Measurements from ENCODE around the gene PLA2G12B.
"Not testable (repeated sequence)": the region's sequence is repeated elsewhere in the genome, so short reads cannot be mapped to it uniquely, and the experiment has no call there.

The PLA2G12B gene

DNA sequence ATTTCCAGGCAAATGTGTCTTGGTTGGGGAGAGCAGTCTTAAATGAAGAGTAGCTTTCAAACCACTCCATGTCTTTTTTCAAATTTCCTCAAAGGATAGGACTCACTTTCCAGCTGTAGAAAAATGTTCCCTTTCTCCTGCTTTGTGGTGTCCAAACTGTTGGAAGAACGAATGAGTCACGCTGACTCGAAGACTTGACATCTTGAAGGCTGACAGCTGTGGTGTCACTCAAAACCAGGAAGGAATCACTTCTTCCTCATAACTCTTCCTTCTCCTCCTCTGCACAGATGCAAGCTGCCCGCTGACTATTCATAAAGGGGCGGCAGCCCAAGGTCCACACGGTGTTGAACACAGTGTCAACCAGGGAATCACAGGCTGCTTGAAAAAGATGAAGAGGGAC is 19.2 kb downstream of the PLA2G12B start:
- DNase-seq (ENCODE audit: low read depth): no peak

GRCh38 chr10:72932259-72933015 is 22.2 kb downstream of the PLA2G12B start:
- no peak for DNase-seq (ENCODE audit: low read depth)

DNA sequence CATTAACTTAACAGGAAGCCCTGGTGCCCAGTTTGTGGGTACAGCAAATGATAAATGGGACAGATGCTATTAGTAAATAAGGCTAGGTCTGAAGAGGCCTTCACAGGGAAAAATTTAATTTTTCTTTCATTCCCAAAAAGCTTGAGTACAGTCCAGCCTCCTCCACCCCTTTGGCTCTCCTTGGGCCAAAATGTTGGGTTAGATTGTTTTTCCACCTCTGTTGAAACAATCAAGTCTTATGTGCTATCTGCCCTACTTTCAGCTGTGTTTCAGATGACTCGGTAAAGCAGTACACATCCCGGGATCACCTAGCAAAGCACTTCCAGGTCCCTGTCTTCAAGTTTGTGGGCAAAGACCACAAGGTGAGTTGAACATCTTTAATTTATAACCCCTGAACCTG is 24.3 kb downstream of the PLA2G12B start:
- no peak for DNase-seq (ENCODE audit: low read depth)

GRCh38 chr10:72928798-72929197 is 25.8 kb downstream of the PLA2G12B start:
- DNase-seq (ENCODE audit: low read depth): no peak

- DNase-seq (ENCODE audit: low read depth): no peak
Observed at GRCh38 chr10:72927485-72927884, 27.1 kb downstream of the PLA2G12B start.

GRCh38 chr10:72925951-72926465 is 28.6 kb downstream of the PLA2G12B start:
- DNase-seq (ENCODE audit: low read depth): no peak

DNA sequence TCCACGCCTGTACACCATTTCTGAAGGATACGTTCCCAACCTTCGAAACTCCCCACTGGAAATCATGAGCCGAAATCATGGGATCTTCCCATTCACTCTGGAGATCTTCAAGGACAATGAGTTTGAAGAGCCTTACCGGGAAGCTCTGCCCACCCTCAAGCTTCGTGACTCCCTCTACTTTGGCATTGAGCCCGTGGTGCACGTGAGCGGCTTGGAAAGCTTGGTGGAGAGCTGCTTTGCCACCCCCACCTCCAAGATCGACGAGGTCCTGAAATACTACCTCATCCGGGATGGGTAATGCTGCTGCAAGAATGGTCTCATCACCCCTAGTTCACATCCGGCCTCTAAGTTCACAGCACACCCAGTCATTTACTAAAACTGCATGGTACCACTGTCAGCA is 30.3 kb downstream of the PLA2G12B start:
- DNase-seq (ENCODE audit: low read depth): no peak

GRCh38 chr10:72921147-72921683 is 33.4 kb downstream of the PLA2G12B start:
- DNase-seq (ENCODE audit: low read depth): not testable (repeated sequence)

DNA sequence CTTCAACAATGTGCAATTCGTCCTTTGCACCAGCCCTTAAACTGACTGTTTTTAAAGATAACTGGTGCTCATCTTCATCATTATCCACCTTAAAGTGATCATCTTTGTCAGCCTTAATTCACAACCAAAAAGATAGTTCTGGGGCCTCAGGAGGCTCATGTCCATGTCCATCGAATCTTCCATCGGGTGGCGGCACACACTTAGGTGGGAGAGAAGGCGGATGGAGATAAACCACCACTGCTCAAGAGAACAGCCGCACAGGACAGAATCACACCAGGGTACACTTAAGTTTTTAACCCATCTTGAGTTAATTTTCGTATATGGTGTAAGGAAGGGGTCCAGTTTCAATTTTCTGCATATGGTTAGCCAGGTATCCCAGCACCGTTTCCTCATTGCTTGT is 36.3 kb downstream of the PLA2G12B start:
- DNase-seq (ENCODE audit: low read depth): no peak

GRCh38 chr10:72917803-72918332 is 36.7 kb downstream of the PLA2G12B start:
- not testable (repeated sequence) for DNase-seq (ENCODE audit: low read depth)

- not testable (repeated sequence) for DNase-seq (ENCODE audit: low read depth)
Observed at GRCh38 chr10:72917201-72917600, 37.4 kb downstream of the PLA2G12B start.

DNA sequence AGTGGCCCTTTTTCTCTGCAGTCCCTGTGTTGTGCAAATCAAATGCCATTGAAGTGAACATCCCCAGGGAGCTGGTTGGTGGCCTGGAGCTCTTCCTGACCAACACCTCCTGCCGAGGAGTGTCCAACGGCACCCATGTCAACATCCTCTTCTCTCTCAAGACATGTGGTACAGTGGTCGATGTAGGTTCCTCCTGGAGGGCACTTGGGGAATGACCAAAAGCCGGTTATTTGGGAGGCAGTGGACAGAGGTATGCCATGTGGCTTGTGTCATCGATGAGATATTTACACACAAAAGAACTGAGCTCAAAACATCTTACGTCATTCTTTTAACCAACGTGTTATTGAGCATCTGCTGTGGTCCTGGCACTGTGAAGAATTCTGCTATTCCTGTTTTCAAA is 41.3 kb downstream of the PLA2G12B start:
- DNase-seq (ENCODE audit: low read depth): no peak

- DNase-seq (ENCODE audit: low read depth): no peak
Observed at GRCh38 chr10:72912736-72913135, 41.9 kb downstream of the PLA2G12B start.

DNA sequence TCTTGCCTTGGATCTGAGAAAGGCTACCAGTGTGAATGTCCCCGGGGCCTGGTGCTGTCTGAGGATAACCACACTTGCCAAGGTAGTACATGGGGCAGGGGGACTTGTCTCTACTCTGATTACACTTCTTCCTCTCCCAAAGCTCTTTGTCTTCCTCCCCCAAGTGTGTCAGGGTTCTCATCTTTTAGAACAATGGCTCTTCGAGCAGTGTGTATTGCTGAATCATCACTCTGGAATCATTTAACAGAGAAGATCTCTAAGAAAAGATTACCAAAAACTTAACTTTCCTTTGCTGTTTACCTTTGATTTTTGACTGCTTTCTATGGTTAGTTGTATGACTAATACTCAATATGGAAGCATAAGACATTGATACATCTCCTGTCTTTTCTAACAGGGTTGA is 42.8 kb downstream of the PLA2G12B start:
- no peak for DNase-seq (ENCODE audit: low read depth)

DNA sequence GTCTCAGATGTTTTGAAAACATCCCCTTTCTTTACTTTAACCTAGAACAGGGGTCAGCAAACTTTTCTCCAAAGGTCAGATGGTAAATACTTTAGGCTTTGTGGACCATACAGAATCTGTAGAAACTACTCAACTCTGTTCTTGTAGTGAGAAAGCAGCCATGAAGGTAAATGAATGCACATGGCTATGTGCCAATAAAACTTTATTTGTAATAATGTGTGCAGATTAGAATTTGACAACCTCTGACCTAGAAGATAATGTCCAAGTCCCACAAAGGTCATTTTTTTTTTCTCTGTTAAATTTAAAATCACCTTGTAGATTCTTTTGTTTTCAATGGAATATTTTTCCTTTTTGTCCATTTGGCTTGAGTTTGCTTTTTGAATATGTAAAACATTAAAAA is 43.9 kb downstream of the PLA2G12B start:
- DNase-seq (ENCODE audit: low read depth): no peak

- DNase-seq (ENCODE audit: low read depth): no peak
Observed at GRCh38 chr10:72906446-72906845, 48.2 kb downstream of the PLA2G12B start.

DNA sequence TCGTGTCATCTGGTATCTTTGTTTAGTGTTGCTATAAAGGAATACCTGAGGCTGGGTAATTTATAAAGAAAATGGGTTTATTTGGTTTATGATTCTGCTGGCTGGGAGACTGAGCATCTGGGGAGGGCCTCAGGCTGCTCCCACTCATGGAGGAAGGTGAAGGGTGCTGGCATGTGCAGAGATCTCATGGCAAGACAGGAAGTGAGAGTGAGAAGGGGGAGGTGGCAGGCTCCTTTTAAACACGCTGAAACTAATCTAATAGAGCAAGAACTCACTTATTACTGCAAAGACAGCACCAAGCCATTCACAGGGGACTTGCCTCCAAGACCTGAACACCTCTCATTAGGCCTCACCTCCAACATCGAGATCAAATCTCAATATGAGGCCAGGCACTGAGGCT is 49.8 kb downstream of the PLA2G12B start:
- DNase-seq (ENCODE audit: low read depth): no peak

GRCh38 chr10:72903941-72904446 is 50.6 kb downstream of the PLA2G12B start:
- DNase-seq (ENCODE audit: low read depth): not testable (repeated sequence)

GRCh38 chr10:72899545-72899944 is 55.1 kb downstream of the PLA2G12B start:
- DNase-seq (ENCODE audit: low read depth): no peak

DNA sequence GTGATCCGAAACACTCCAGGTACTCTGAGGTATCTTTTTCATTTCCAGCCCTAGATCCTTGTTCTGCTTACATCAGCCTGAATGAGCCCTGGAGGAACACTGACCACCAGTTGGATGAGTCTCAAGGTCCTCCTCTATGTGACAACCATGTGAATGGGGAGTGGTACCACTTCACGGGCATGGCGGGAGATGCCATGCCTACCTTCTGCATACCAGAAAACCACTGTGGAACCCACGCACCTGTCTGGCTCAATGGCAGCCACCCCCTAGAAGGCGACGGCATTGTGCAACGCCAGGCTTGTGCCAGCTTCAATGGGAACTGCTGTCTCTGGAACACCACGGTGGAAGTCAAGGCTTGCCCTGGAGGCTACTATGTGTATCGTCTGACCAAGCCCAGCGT is 56.0 kb downstream of the PLA2G12B start:
- DNase-seq (ENCODE audit: low read depth): no peak

GRCh38 chr10:72895236-72895850 is 59.3 kb downstream of the PLA2G12B start:
- DNase-seq (ENCODE audit: low read depth): no peak

- DNase-seq (ENCODE audit: low read depth): no peak
Observed at GRCh38 chr10:72893136-72893798, 61.3 kb downstream of the PLA2G12B start, which contains the start of gene OIT3. Gene OIT3, plus strand, starts transcription at chr10:72893739. Its CDS starts 60 bp downstream, at chr10:72893799.
